Fibroblast of the aortic adventitia (primary cell): ENCODE measurements around the gene MAP10. TPM values are rescaled to one million over a fixed set of nuclear protein-coding genes. Genes with fewer than 3 reads are reported as not detected.

Experiments used
- DNase-seq: peaks from one replicate; pipeline ENCODE4 v3.0.0-alpha.2; 2010; ENCODE audit warnings: low read depth
- H3K4me3 ChIP-seq: 2 replicates; pipeline ENCODE4 v1.5.1; 2011; ENCODE audit warnings: low read depth, mild to moderate bottlenecking, control low read depth, low read length, moderate library complexity
- CTCF ChIP-seq: IDR thresholded peaks from 2 replicates; pipeline ENCODE4 v1.5.1; 2011; ENCODE audit warnings: mild to moderate bottlenecking, low read length, control low read depth, inconsistent platforms; ENCODE audit not compliant: insufficient read depth
- total RNA-seq: library from RNA; depleted of rRNA; stranded (reverse); fragments of >200 nt; gene quantifications from 2 replicates; pipeline ENCODE4 v1.2.3, GENCODE V29; 2012; ENCODE audit warnings: low replicate concordance

The MAP10 gene
- total RNA-seq, 1 donor = 1.9 TPM

GRCh38 chr1:232816324-232816723, 11.1 kb downstream of the MAP10 start:
- DNase-seq = no peak
- no peak overlapping the region for H3K4me3 ChIP-seq
- TF ChIP-seq CTCF = no peak

GRCh38 chr1:232818040-232818439, 12.8 kb downstream of the MAP10 start:
- DNase-seq = no peak
- no peak overlapping the region for H3K4me3 ChIP-seq
- TF ChIP-seq CTCF = no peak

- TF ChIP-seq CTCF = no peak
- DNase-seq = no peak
- H3K4me3 ChIP-seq = no peak overlapping the region
Observed at GRCh38 chr1:232820431-232820830, 15.2 kb downstream of the MAP10 start.

GRCh38 chr1:232822530-232822929, 17.3 kb downstream of the MAP10 start:
- TF ChIP-seq CTCF = no peak
- no peak for DNase-seq
- no peak overlapping the region for H3K4me3 ChIP-seq

GRCh38 chr1:232826318-232826717, 21.1 kb downstream of the MAP10 start:
- no peak for DNase-seq
- TF ChIP-seq CTCF = no peak
- no peak overlapping the region for H3K4me3 ChIP-seq

- DNase-seq = no peak
- TF ChIP-seq CTCF = no peak
- H3K4me3 ChIP-seq = no peak overlapping the region
Observed at GRCh38 chr1:232830661-232831060, 25.4 kb downstream of the MAP10 start.

- no peak for TF ChIP-seq CTCF
- no peak overlapping the region for H3K4me3 ChIP-seq
- DNase-seq = no peak
Observed at GRCh38 chr1:232831895-232832294, 26.7 kb downstream of the MAP10 start.
